Measurements from ENCODE around the gene ADGRL1. TPM values are rescaled to one million over a fixed set of nuclear protein-coding genes. Genes with fewer than 3 reads are reported as not detected.

Gene ADGRL1
- total RNA-seq, 1 donor from 2014 or later, result 68.1 TPM

DNA sequence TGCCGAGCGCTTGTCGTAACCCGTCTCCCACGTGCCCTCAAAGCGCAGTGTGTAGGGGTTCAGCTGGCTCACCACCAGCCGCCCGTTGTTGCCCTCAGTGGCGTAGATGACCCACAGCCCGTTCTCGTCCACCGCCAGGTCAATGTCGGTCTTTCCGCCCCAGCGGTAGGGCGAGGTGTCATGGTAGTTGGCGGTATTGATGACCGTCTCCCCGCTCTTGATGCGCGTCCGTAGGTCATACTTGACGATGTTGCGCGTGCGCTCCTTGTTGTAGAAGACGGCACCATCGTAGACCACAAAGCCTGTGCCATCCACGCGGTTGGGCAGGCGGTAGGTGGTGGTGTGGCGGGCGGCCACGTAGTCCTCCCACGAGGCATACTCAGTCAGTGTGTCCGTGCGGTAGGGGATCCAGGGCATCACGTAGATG lies 43.1 kb downstream of the ADGRL1 start:
- no peak for DNase-seq
- H3K4me1 Mint-ChIP-seq (ENCODE audit: low read depth, unreplicated experiment), result peaks cover 17% of the 10 kb centered on the region
- peaks cover 7% of the 10 kb centered on the region for H3K27me3 Mint-ChIP-seq (ENCODE audit: unreplicated experiment)
- peaks cover 4% of the 10 kb centered on the region for H3K9me3 Mint-ChIP-seq (ENCODE audit: unreplicated experiment)
- H3K4me3 Mint-ChIP-seq (ENCODE audit: unreplicated experiment), result no peak overlapping the region
- no peak overlapping the region for H3K27ac Mint-ChIP-seq (ENCODE audit: unreplicated experiment)
- H3K36me3 Mint-ChIP-seq (ENCODE audit: unreplicated experiment), result no peaks in the 10 kb centered on the region
- TF ChIP-seq, protein P1, sequence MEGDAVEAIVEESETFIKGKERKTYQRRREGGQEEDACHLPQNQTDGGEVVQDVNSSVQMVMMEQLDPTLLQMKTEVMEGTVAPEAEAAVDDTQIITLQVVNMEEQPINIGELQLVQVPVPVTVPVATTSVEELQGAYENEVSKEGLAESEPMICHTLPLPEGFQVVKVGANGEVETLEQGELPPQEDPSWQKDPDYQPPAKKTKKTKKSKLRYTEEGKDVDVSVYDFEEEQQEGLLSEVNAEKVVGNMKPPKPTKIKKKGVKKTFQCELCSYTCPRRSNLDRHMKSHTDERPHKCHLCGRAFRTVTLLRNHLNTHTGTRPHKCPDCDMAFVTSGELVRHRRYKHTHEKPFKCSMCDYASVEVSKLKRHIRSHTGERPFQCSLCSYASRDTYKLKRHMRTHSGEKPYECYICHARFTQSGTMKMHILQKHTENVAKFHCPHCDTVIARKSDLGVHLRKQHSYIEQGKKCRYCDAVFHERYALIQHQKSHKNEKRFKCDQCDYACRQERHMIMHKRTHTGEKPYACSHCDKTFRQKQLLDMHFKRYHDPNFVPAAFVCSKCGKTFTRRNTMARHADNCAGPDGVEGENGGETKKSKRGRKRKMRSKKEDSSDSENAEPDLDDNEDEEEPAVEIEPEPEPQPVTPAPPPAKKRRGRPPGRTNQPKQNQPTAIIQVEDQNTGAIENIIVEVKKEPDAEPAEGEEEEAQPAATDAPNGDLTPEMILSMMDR (IDR thresholded peaks at IDR 0.05; ENCODE audit: partially characterized antibody, unreplicated experiment), result no peak

DNA sequence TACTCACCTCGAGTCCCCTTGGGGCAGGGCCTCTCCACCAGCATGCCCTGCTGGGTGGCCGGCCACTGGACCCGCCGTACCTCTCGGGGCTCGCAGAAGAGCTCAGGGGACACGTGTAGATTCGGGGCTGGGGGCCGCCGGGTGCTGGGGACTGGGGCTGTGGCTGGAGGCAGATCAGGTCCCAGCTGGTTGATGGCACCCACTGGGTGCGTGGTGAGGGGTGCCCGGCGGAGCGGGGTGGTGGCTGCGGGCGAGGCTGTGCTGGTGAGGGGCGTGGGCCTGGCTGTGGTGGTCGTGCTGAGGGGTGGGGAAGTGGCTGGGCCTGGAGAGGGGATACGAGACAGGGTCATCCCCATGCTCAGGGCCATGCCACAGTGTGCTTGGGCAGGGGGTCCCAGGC lies 44.7 kb downstream of the ADGRL1 start:
- Mint-ChIP-seq H3K27ac (ENCODE audit: unreplicated experiment) (peak overlapping the region; percentile 68), H3K9me3 (ENCODE audit: unreplicated experiment) (peaks cover 2% of the 10 kb centered on the region), H3K4me3 (ENCODE audit: unreplicated experiment) (no peak overlapping the region), H3K4me1 (ENCODE audit: low read depth, unreplicated experiment) (peaks cover 13% of the 10 kb centered on the region), H3K36me3 (ENCODE audit: unreplicated experiment) (peaks cover 4% of the 10 kb centered on the region), H3K27me3 (ENCODE audit: unreplicated experiment) (peaks cover 9% of the 10 kb centered on the region)
- DNase-seq, result no peak
- TF ChIP-seq, protein P1 (IDR thresholded peaks at IDR 0.05; ENCODE audit: partially characterized antibody, unreplicated experiment), result no peak

DNA sequence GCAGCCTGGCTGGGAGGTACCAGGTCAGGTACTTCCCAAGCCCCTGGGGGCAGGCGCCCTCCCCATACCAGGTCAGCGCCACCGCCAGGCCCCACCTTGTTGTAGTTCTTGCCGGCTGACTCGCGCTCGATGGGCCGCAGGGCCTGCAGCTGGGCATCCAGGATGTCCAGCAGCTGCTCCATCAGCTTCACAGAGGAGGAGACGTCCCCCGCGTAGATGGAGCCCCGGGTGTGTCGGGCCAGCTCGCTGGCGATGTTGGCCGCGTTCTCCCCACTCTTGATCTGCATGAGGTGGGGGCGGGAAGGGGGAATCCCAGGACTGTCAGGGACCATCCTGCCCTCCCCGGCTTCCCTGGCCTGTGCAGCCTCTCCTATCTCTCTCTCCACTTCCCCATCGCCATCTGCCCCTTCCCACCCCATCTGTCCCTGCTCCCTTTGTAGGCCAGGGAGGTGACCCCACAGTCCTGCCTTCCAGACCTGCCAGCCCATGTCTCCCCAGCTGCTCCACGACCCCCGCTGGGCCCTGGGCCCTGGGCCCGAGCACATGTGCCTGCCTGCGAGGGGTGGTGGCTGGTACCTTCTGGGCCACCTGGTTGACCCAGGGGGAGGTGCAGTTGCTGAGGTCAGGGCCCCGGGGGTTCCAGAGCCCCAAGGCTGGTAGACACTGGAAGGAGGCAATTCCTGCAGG lies 45.8 kb downstream of the ADGRL1 start:
- TF ChIP-seq, protein P1 (IDR thresholded peaks at IDR 0.05; ENCODE audit: partially characterized antibody, unreplicated experiment), result no peak
- DNase-seq, result peak; percentile 55
- no peak overlapping the region for H3K4me3 Mint-ChIP-seq (ENCODE audit: unreplicated experiment)
- peaks cover 9% of the 10 kb centered on the region for H3K4me1 Mint-ChIP-seq (ENCODE audit: low read depth, unreplicated experiment)
- peaks cover 2% of the 10 kb centered on the region for H3K9me3 Mint-ChIP-seq (ENCODE audit: unreplicated experiment)
- peak overlapping the region; percentile 83 for H3K27ac Mint-ChIP-seq (ENCODE audit: unreplicated experiment)
- H3K36me3 Mint-ChIP-seq (ENCODE audit: unreplicated experiment), result peaks cover 4% of the 10 kb centered on the region
- peaks cover 10% of the 10 kb centered on the region for H3K27me3 Mint-ChIP-seq (ENCODE audit: unreplicated experiment)

DNA sequence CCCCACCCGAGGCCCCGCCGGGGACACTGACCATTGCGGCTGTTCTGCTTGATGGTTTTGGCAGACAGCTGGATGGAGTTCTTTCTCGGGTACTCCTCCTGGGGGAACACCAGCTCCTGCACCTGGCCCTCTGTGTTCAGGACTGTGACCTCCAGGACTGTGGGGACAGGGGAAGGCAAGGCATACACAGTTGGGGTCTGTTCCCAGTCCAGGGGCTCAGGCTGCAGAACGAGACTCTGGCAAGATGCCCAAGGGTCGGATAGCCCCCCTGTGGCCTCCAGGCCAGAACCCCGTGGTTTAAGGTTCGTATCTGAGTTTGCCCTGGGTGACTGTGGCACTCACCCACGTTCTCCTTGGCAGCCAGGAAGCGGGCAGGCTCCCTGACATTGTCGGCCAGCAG lies 46.9 kb downstream of the ADGRL1 start:
- Mint-ChIP-seq H3K27ac (ENCODE audit: unreplicated experiment) (no peak overlapping the region), H3K9me3 (ENCODE audit: unreplicated experiment) (peaks cover 2% of the 10 kb centered on the region), H3K4me3 (ENCODE audit: unreplicated experiment) (no peak overlapping the region), H3K27me3 (ENCODE audit: unreplicated experiment) (peaks cover 11% of the 10 kb centered on the region), H3K4me1 (ENCODE audit: low read depth, unreplicated experiment) (peaks cover 9% of the 10 kb centered on the region), H3K36me3 (ENCODE audit: unreplicated experiment) (peaks cover 4% of the 10 kb centered on the region)
- TF ChIP-seq, protein P1 (IDR thresholded peaks at IDR 0.05; ENCODE audit: partially characterized antibody, unreplicated experiment), result no peak
- DNase-seq, result no peak

DNA sequence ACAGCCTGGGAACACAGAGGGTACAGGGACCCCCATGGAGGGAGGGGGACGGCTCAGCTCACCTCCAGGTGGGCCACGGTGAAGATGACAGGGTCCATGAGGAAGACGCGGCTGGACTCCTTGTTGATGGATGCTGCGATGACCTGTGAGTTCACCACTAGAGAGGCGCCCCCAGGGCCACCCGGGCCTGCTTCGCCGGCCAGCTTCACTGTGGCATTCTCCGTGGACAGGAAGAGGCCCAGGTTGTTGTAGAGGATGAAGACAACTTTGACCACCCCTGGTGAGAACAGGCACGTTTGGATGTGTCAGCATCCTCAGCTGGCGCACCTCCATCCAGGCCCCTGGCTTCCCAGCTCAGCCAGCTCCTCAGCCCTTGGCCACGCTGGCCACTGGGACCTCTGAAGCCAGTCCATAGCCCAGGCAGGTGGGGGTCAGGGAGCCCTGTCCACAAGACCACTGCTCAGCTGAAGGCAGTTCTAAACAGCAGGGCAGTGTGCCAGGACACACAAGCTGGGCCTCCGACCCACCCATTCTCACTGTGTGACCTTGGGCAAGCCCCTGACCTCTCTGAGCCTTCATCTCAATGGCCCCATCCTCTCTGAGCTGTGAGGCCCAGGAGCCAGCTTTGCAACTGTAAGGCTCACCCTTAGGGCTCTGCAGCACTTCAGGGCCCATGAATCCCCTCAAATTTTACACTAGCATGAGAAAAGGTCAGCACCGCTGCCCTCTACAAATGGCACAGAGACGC lies 47.5 kb downstream of the ADGRL1 start:
- Mint-ChIP-seq H3K4me1 (ENCODE audit: low read depth, unreplicated experiment) (peaks cover 9% of the 10 kb centered on the region), H3K27me3 (ENCODE audit: unreplicated experiment) (peaks cover 11% of the 10 kb centered on the region), H3K27ac (ENCODE audit: unreplicated experiment) (no peak overlapping the region), H3K36me3 (ENCODE audit: unreplicated experiment) (peaks cover 4% of the 10 kb centered on the region), H3K9me3 (ENCODE audit: unreplicated experiment) (peaks cover 2% of the 10 kb centered on the region), H3K4me3 (ENCODE audit: unreplicated experiment) (no peak overlapping the region)
- DNase-seq, result no peak
- TF ChIP-seq, protein P1 (IDR thresholded peaks at IDR 0.05; ENCODE audit: partially characterized antibody, unreplicated experiment), result no peak

Data from glutamatergic neuron (in vitro differentiated cells).